A673 (cell line): ENCODE results near the gene TMPRSS7.

Experiments
- EZH2 ChIP-seq: fragments of 200-600 bp; sonication (generic); IDR thresholded peaks from 2 replicates; pipeline ENCODE4 v1.6.1; 2017; ENCODE audit warnings: borderline replicate concordance, low read depth, mild to moderate bottlenecking, mixed read lengths, antibody characterized with exemption, low read length; ENCODE audit not compliant: poor library complexity, severe bottlenecking
- TF ChIP-seq, protein P1 (sequence below): fragments of 300-800, 200-600 bp; sonication (generic); conservative IDR thresholded peaks from 2 replicates; pipeline ENCODE4 v1.5.1; 2017; ENCODE audit warnings: low read depth, mild to moderate bottlenecking, antibody characterized with exemption, low read length, moderate library complexity, mixed read lengths

DNA sequence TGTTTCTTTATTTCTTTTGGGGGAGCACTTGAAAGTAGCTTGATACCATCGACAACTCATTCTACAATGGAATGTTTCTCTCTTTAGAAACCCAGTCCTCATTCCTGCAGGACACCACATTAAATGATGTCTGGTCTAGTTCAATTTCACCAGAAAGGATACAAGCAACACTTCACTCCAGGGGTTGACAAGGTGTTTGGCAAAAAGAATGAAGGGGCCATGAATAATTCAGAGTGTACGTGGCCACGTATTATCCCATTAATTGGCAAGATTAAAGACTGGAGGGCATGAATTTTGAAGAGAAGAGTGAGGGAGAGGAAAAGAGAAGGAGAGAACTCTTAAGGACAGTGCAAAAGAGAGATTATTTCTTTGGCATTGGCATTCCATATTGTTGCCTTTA lies 705 bp downstream of the TMPRSS7 start:
- TF ChIP-seq, protein P1, sequence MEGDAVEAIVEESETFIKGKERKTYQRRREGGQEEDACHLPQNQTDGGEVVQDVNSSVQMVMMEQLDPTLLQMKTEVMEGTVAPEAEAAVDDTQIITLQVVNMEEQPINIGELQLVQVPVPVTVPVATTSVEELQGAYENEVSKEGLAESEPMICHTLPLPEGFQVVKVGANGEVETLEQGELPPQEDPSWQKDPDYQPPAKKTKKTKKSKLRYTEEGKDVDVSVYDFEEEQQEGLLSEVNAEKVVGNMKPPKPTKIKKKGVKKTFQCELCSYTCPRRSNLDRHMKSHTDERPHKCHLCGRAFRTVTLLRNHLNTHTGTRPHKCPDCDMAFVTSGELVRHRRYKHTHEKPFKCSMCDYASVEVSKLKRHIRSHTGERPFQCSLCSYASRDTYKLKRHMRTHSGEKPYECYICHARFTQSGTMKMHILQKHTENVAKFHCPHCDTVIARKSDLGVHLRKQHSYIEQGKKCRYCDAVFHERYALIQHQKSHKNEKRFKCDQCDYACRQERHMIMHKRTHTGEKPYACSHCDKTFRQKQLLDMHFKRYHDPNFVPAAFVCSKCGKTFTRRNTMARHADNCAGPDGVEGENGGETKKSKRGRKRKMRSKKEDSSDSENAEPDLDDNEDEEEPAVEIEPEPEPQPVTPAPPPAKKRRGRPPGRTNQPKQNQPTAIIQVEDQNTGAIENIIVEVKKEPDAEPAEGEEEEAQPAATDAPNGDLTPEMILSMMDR, result no peak
- no peak for TF ChIP-seq EZH2
